KG1 (cell line): Measurements from ENCODE around the gene ATG10.
A peak's percentile ranks its signal among the peaks of the same experiment; 100 is the strongest.
"Not testable (repeated sequence)": the region's sequence is repeated elsewhere in the genome, so short reads cannot be mapped to it uniquely, and the experiment has no call there.

Experiments
- DNase-seq: peaks from one replicate; lab custom pipeline; 2025; lab: John Stamatoyannopoulos, UW

ATG10 gene

DNA sequence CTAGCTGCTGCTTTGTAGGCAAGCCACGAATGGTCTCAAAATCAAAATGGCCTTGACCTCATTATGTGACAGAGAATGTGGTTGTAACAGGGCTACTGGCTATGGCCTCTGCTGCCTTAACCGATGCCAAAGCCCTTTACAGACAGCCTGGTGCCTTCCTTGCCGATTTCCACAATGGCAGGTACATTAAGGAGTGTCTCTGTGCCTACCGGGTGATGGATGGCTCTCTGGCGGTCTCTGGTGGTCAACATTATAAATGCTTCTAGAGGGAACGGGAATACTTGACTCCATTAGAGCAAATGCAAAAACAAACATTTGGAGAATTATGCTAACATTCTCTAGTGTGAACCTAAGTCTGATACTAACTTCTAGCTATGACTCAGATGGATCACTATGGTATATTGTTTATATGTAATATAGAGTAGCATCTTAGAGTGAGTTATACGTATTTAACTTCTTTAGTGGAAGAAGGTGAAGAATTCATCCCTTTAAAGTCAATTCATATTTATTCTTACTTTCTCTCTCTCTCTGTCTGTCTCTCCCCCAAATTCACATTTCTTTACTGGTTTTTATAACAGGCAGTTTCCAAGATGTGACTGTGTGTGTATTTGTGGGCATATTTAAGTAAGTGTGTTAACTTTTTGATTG is 253.8 kb downstream of the ATG10 start:
- peak; percentile 57 for DNase-seq

DNA sequence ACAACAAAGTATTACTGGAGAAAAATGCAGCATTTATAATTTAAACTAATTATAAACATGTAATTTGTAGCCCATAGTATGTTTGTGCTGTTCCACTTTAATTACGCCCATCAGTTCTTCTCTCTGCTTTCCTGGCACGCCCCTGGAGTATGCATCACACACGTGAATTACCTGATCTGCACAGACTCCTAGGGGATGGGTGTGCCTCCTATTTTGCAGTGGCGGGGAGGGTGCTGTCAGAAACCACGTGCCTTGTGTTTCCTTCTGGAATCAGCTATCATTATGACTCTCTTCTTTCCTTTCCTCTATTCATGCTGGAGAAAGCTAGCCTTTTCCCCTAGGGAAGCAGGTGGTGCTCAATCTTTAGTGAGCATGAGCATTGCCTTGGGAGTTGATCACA is 263.1 kb downstream of the ATG10 start:
- DNase-seq: no peak

DNA sequence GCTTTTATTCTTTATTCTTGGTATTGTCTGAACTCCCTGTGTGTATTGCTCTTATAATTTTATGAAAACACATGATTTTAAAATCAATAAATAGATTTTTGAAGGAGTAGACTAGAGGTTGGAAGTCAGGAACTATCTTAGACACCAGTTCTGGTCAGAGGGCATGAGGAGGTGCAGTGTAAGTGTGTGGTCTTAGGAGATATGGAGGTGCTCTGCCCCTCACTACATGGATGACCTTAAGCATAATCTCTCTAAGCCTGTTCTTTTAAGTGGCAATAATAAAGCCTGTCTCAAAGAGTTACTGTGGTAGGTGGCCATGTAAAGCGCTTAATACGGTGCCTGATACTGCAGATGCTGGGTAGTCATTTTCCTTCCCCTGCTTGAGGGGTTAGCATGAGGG is 272.3 kb downstream of the ATG10 start:
- no peak for DNase-seq

DNA sequence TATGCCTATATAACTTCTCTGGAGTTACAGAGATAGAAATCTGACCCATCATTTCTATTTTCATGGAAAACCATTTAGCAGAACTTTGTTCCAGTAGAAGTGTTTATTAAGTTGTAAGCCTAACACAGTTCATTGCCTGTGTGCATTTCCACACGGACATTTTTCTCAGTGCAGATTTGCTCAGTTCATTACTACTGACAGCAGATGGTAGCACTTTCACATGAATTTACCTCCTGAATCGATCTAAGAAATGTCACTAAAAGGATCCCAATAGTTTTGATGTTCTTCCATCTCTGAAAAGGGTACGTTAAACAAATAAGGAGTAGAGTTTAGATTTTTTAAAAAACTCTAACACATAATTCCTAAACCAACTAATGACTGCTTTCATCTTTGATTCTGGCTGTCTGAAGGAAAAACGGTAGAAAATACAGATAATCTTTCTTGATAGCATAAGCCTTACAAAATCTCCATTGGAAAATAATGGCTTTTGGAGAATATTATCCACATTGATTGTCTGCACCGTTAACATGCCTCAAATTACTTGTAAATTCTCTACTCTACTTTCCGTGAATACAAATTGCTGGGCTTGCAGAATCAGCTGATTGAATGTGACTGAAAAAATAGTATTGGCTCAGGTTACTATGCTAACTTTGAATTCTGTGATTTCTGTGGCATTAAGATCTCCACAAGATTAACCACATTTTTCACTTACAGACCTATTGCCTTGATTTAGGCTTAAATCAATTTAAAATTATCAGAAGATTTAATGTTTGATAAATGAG is 273.2 kb downstream of the ATG10 start:
- no peak for DNase-seq

DNA sequence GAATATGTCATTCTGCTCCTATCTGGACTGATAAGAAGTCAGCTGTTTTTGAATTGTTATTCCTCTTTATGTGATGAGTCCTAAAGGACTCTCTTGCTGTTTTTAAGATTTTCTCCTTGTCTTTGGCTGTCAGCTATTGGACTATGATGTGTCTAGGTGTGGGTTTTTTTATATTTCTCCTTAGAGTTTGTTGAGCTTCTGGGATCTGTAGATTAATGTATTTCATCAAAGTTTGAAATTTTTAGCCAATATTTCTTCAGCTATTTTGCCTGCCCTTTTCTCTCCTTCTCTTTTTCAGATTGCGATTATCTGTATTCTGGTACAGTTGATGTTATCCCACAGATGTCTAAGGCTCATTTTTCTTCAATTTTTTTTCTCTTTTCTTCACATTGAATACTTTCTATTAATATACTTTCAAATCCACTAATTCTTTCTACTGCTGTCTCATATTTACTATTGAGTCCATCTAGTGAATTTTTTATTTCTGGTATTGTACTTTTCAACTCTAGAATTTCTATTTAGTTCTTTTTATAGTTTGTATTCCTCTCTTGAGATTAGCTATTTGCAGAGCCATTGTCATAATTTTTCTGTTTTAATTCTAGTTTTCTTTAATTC is 275.2 kb downstream of the ATG10 start:
- no peak for DNase-seq

DNA sequence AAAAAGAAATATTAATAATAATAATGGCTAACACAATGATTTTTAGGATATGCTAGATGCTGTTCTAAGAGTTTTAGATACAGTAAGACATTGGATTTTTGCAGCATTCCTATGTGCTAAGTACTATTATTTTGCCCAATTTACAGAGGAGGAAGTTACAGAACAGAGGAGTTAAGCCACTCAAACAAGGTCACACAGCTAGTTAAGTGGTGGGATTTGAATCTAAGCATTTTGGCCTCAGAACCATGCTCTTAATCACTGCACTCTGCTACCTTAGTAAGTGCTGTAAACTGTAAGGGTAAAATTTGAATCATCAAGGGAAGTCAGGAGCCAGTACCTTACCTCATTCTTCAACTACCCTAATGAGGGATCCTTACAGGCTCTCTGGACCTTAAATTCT is 280.9 kb downstream of the ATG10 start:
- DNase-seq: no peak

DNA sequence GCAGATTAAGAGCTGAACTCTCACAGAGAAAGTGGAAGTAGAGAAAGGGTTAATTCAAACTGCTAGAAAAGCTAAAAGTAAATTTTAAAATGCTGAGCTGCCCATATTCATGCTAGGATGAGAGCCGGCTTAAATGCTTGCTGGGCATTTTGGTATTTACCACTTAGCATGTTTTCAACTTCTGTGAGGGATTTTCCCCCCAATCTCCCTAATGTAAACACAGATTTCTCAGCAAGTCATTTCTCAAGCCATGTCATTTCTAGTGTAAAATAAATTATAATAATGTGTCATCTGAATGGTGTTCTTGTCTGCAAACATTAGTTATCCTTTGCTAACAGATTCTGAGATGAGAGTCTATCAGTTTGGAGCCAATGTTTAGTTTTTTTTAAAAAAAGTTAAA is 284.0 kb downstream of the ATG10 start:
- DNase-seq: no peak

DNA sequence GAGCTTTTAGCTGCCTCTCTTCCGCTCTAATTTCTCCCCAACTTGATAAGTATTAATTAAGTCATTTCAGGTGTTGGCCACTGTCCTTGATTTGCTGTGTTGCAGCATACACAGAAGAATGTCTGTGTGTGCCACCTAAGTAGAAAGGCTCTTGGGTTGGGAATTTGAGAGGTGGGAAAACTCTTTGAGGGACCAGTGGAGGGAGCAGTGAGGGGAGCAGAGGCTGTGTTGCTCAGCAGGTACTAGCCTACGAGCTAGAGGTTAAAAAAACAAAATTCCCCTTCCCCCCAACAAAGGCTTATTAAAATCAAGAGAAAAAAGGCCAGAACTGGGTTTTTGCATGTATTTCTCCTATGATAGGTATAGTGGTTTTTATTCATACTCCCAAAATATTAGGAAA is 285.4 kb downstream of the ATG10 start:
- no peak for DNase-seq

DNA sequence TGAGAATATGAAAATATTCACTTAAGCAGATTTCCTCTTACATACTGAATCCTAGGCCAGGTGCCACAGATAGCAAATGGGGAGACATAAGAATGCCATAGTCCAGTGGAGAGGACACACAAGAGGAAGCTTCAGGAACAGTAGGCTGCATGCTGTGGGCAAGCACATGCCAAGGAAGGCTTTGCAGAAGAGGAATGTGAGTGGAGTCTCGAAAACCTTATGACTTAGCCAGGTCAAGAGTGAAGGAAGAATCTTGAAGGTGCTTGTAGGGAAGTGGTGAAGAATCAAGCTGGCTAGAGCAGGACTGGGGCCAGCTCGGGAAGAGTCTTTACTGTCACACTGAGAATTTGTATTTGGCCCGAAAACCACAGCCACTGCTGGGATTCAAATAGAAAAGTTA is 285.9 kb downstream of the ATG10 start:
- no peak for DNase-seq

DNA sequence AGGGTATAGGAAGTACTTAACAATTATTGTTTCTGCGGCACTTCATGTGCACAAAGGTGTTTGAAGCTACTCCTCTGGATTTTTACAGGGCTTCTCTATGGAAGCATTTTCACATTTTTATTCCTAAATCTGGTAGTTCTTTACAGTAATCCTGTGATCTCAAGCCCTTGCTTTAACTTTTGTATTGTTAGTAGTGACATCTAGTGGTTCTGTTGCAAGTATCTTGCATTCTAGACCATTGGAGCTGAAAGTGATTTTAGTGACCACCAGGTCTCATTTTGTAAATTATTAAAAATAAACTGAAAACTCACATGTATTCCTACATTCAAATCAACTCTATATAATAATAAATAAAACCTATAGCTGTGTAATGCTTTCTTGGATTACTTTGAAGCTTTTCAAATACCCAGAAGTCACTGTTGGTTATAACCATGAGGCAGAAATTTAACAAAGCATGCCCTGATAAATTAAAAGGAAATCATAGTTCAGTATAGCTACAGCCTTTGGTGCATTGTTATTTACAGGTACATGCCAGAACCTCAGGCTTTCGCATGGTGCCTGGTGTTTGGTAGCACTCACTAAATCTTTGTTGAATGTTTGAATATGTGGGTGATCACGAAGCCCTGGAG is 287.5 kb downstream of the ATG10 start:
- DNase-seq: no peak

DNA sequence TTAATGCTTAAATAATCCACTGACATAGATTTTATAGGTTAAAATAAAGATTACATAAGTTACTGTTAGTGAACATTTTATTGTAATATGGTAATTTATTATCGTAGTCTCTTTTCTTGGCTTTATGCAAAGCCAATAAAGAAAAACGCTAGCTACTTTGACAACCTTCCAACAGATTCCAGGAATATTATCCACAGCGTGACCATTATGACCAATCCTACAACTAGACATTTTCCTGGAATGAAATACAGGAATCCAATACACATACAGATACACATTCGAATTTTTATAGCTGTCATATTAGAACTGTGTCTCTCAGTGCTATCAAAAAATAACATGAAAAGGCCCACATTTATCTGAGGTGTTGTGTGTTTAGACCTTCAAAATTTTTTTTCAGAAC is 293.2 kb downstream of the ATG10 start:
- no peak for DNase-seq

DNA sequence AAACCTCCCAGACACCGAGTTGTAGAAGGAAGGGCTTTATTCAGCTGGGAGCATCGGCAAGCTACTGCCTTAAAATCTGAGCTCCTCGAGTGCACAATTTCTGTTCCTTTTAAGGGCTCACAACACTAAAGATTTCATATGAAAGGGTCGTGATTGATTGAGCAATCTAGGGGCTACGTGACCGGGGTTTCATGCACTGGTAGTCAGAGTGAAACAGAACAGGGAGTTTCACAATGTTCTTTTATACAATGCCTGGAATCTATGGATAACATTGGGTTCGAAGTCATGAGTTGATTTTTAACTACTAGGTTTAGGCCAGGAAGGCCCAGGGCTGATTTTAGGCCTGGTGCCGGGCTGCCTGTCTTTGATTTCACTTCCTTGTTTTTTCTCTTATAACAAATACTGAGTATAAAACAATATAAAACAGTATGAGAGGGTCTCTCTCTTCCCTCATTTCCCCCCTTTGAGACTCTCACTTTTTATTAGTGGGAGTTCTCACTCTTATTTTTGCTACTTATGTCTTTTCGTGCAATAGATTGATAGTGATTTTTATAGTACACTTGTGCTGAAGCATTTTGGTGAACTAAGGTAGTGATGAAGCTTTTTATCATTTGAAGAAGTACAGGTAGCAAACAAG is 295.6 kb downstream of the ATG10 start:
- not testable (repeated sequence) for DNase-seq

DNA sequence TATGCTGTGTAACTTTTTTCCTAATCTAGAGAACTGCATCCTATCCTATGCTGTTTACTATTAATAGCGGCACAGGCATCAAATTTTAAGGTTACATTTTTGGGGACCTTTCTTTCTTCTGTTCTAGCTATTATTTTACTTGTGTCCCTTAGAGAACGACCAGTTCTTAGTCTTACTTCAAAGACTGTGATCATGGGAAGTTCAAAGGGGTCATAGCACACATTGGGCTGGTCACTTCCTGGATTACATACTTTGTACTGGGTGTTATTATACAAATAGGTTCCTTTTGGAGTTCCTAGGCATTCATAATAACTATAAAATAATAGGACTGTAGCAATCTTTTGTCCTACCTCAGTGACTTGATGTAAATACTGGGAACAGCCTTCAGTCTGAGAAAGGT is 297.5 kb downstream of the ATG10 start:
- not testable (repeated sequence) for DNase-seq

DNA sequence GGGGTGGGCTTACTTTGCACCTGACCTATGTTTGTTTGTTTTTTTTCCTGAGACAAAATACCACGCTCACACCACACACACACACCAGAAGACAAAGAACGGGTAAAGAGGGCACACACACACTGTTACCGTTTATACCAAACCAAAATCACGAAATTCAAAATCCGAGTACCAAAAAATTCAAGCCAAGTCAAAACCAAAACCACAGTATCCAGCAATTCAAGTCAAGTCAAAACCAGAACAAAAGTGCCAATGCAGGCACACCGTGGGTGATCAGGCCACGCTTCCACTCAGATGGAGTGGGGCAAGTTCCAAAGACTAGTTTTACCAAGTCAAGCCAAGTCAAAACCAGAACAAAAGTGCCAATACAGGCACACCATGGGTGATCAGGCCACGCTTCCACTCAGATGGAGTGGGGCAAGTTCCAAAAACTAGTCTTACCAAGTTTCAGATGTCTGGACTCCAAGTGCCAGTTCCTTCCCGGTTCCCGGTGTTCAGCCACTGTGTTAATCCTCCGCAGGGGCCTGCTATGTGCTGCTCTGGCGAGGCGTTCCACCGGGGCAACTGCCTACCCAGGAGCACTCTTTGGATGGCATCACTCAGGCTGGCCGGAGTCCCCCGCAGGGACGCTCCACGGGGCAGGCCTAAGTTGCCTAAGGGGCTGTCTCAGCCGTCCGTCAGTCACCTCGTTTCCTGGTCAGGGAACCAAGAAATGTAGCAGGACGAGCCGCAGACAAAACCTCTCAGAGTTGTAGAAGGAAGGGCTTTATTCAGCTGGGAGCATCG is 300.9 kb downstream of the ATG10 start:
- not testable (repeated sequence) for DNase-seq

DNA sequence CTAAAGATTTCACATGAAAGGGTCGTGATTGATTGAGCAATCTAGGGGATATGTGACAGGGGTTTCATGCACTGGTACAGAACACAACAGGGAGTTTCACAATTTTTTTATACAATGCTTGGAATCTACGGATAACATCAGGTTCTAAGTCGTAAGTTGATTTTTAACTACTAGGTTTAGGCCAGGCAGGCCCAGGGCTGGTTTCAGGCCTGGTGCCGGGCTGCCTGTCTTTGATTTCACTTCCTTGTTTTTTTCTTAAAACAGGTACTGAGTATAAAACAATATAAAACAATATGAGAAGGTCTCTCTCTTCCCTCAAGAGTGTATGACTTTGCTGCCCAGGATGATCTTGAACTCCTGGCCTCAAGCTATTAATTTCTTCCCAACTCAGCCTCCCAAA is 301.6 kb downstream of the ATG10 start:
- DNase-seq: not testable (repeated sequence)

DNA sequence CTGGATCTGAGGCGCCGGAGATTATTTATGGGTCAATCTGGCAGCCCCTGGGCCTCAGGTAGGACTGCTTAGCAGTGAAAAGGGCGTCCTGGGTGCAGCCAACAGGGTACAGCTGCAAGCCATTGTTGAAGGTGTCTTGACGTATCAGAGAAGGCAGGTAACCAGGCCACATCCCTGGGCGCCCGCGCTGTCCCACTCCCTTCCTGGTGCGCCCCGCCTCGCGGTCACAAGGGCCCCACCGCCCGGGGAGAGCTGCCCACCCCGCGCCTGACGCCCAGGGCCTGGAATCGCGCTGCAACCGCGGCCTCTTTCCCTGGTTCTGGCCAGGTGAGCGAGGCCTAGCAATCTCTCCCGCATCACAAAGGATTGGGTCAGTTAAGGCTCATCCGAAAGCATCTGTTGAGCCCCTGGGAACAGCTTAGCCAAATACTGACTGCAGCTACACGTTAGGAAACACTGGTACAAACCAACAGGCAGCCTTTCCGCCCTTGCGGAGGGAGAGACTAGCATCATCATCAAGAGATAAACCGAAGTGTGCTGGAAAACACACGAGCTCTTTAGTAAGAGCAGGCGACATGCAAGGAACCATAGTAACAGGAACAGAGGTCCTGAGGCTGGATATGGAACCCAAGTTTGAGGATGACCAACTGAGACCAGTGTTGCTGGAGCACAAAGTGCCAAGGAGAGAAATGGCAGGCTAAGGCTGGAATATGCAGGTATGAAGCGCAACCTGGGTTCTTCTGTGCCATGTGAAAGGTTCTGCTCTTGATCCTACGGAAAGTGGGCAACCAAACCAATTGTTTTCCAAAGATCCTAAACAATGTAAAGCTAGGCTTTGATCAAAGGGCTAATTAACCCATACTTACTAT is 302.8 kb downstream of the ATG10 start:
- DNase-seq: no peak

DNA sequence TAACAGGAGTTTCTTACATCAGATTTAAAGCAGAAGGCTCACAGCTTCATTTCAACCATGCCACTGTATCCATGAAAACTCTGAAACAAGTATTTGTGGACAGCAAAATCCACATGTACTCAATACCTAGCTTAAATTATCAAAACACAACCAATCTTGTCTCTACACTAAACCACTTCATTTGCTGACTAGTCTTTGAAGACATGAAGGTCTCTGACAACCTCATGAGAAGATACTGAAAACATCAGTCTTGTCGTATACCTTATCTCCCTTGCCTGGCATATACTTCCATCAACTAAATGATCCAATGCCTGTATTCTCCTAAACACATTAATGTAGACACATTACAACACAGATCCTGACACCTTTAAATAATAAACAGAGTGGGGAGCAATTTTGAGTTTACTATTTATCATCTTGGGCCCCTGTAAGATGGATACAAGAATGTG is 303.4 kb downstream of the ATG10 start:
- DNase-seq: no peak

DNA sequence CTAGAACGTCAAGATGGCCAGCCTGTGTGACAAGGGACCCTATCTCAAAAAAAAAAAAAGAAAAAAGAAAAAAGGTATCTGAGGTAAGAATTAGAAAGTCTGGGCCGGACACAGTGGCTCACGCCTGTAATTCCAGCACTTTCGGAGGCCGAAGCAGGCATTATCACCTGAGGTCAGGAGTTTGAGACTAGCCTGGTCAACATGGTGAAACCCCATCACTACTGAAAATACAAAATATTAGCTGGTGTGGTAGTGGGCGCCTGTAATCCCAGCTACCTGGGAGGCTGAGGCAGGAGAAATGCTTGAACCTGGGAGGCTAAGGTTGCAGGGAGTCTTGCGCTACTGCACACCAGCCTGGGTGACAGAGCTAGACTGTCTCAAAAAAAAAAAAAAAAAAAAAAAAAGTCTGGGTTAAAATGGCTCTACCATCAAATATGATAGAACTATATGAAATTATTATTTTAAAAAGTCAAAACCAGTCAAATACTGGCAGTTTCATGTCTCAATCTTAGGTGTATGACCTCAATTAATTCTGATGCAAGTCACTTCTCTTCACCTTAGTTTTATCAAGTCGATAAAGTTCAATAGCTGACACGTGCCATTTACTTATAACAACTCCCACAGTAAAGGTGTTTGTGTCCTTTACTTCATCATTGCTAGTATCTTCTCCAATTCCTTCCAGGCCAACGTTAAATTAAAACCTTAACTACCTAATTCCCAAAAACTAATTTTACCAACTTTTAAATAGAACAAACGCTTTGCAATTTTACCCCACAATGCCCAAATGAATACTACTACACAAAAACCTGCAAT is 305.2 kb downstream of the ATG10 start:
- DNase-seq: no peak

DNA sequence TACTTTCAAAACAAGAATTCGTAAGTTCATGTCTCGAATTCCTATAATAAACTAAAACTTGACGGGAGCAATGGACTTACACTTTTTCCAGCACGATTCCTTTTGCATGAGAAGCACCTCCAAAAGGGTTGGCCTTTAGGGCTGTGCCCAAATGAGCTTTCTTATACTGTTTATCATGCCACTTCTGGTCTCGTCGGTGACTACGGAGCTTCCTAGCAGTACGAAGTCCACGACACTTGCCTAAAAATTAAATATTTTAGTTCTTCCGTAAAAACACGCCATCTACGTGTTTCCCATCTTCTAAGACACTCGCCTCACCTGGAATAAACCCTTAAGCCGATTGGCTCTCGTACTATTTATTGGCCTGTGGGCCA is 305.8 kb downstream of the ATG10 start:
- DNase-seq: no peak
